CD14-positive monocyte (primary cell): Measurements from ENCODE around the gene SMAD6. TPM values are rescaled to one million over a fixed set of nuclear protein-coding genes. Genes with fewer than 3 reads are reported as not detected.

Experiments used
- DNase-seq, 3 donors: peaks; one replicate each; pipeline ENCODE4 v3.0.0-alpha.2; 2011 to 2022
- H2AFZ ChIP-seq: 2 replicates; pipeline ENCODE4 v1.6.0; 2012; ENCODE audit warnings: mild to moderate bottlenecking, low read depth, low read length, inconsistent platforms; ENCODE audit not compliant: insufficient read depth, poor library complexity, severe bottlenecking
- H3K27ac ChIP-seq, 2 donors: 1 replicate in 1 of 2; 2 replicates in 1 of 2; pipeline ENCODE4 v1.5.1; 2012 to 2013; ENCODE audit warnings: low read length in 2 of 2, control low read depth in 1 of 2, inconsistent platforms in 1 of 2, low read depth in 1 of 2, mild to moderate bottlenecking in 1 of 2
- H3K27me3 ChIP-seq, 2 donors: one replicate each; pipeline versions ENCODE4 v1.6.0 to v1.6.1; 2011 to 2013; ENCODE audit warnings: low read length in 2 of 2; ENCODE audit not compliant: control insufficient read depth in 2 of 2, insufficient read depth in 2 of 2
- H3K36me3 ChIP-seq, 2 donors: replicated peaks in 1 of 2; 1 replicate in 1 of 2; 2 replicates in 1 of 2; pipeline versions ENCODE4 v1.5.1 to v1.6.1; 2012 to 2013; ENCODE audit warnings: low read length in 2 of 2, control low read depth in 1 of 2, inconsistent platforms in 1 of 2, mild to moderate bottlenecking in 1 of 2; ENCODE audit not compliant: insufficient read depth in 2 of 2, control insufficient read depth in 1 of 2
- H3K4me1 ChIP-seq, 2 donors: 1 replicate in 1 of 2; 2 replicates in 1 of 2; pipeline versions ENCODE4 v1.5.1 to v1.6.1; 2012 to 2013; ENCODE audit warnings: low read length in 2 of 2, control low read depth in 1 of 2, inconsistent platforms in 1 of 2, mild to moderate bottlenecking in 1 of 2, moderate library complexity in 1 of 2; ENCODE audit not compliant: insufficient read depth in 2 of 2, control insufficient read depth in 1 of 2
- H3K4me2 ChIP-seq: replicated peaks from 2 replicates; pipeline ENCODE3; 2012; ENCODE audit warnings: low read length, moderate library complexity, mild to moderate bottlenecking; ENCODE audit not compliant: poor library complexity, severe bottlenecking; ENCODE audit errors: extremely low read depth
- H3K4me3 ChIP-seq, 3 experiments: fragments of 200-600 bp in 1 of 3; sonication (generic) in 1 of 3; replicated peaks in 1 of 3; 1 replicate in 2 of 3; 2 replicates in 1 of 3; pipeline ENCODE4 v1.5.1; 2011 to 2013; ENCODE audit warnings: low read length in 3 of 3, mild to moderate bottlenecking in 3 of 3, control low read depth in 2 of 3, low read depth in 2 of 3, inconsistent platforms in 1 of 3, moderate library complexity in 1 of 3
- H3K79me2 ChIP-seq: 2 replicates; pipeline ENCODE4 v1.6.0; 2012; ENCODE audit warnings: mild to moderate bottlenecking, control low read depth, inconsistent platforms, low read length, moderate library complexity; ENCODE audit not compliant: insufficient read depth
- H3K9ac ChIP-seq: 2 replicates; pipeline ENCODE4 v1.6.0; 2017; ENCODE audit warnings: low read length, mild to moderate bottlenecking; ENCODE audit not compliant: insufficient read depth, poor library complexity, severe bottlenecking
- H3K9me3 ChIP-seq, 2 donors: replicated peaks in 1 of 2; 1 replicate in 1 of 2; 2 replicates in 1 of 2; pipeline versions ENCODE4 v1.5.1 to v1.6.1; 2012 to 2013; ENCODE audit warnings: low read length in 2 of 2, control low read depth in 1 of 2; ENCODE audit not compliant: control insufficient read depth in 1 of 2, insufficient read depth in 1 of 2
- H4K20me1 ChIP-seq: 2 replicates; pipeline ENCODE4 v1.6.0; 2012; ENCODE audit warnings: mild to moderate bottlenecking, low read length, control low read depth, moderate library complexity; ENCODE audit not compliant: insufficient read depth
- H3K27ac Mint-ChIP-seq, 7 donors: one replicate each; pipeline ENCODE4 v1.8.0; 2020; ENCODE audit warnings: mild to moderate bottlenecking in 7 of 7, mixed read lengths in 7 of 7, moderate library complexity in 6 of 7, inconsistent platforms in 2 of 7
- H3K27me3 Mint-ChIP-seq, 3 donors: one replicate each; pipeline ENCODE4 v1.8.0; 2021 to 2022; ENCODE audit warnings: low read depth in 3 of 3, mild to moderate bottlenecking in 3 of 3, mixed read lengths in 3 of 3, moderate library complexity in 3 of 3, inconsistent platforms in 1 of 3
- H3K36me3 Mint-ChIP-seq, 2 donors: one replicate each; pipeline ENCODE4 v1.8.0; 2020; ENCODE audit warnings: mixed read lengths in 2 of 2, inconsistent platforms in 1 of 2, mild to moderate bottlenecking in 1 of 2
- H3K4me1 Mint-ChIP-seq: one replicate; pipeline ENCODE4 v1.8.0; 2020; ENCODE audit warnings: mild to moderate bottlenecking, mixed read lengths
- H3K4me3 Mint-ChIP-seq, 2 donors: one replicate each; pipeline ENCODE4 v1.8.0; 2020; ENCODE audit warnings: mild to moderate bottlenecking in 2 of 2, mixed read lengths in 2 of 2, moderate library complexity in 1 of 2
- H3K9me3 Mint-ChIP-seq, 7 donors: one replicate each; pipeline ENCODE4 v1.8.0; 2020 to 2022; ENCODE audit warnings: mixed read lengths in 7 of 7, mild to moderate bottlenecking in 6 of 7, moderate library complexity in 6 of 7, inconsistent platforms in 2 of 7
- CTCF ChIP-seq: fragments of 200-600 bp; IDR thresholded peaks from one replicate; pipeline ENCODE4 v1.8.0; 2022; ENCODE audit warnings: antibody characterized with exemption, mild to moderate bottlenecking
- WGBS: methylation state at CpG from one replicate; pipeline ENCODE4 v1.1.5; 2013; ENCODE audit warnings: missing lambda C conversion rate; ENCODE audit not compliant: insufficient coverage; 5-methylcytosine and 5-hydroxymethylcytosine counted together
- intact Hi-C, 2 donors: fragments of 100-400 bp; cut with micrococcal nuclease; formaldehyde crosslinking; loops; one replicate each; pipeline versions ENCODE4 v1.15.0 to v1.15.1; 2023
- polyA plus RNA-seq, 3 donors: library from polyadenylated mRNA; depleted of rRNA in 1 of 3; unstranded in 2 of 3; stranded (reverse) in 1 of 3; fragments of 300-500 nt in 2 of 3; fragments of >200 nt in 1 of 3; fragmentation: Illumina TruSeq in 2 of 3; gene quantifications; 1 replicate in 2 of 3; 2 replicates in 1 of 3; pipeline ENCODE4 v1.2.3, GENCODE V29; 2012 to 2021

The SMAD6 gene
- polyA plus RNA-seq, 3 donors: 0.31 TPM; not detected in 2

GRCh38 chr15:66698318-66698961, 3.6 kb upstream of the SMAD6 start:
- no peak overlapping the region for H2AFZ ChIP-seq

GRCh38 chr15:66698971-66699370, 3.1 kb upstream of the SMAD6 start:
- H3K27ac Mint-ChIP-seq: no peak overlapping the region
- no peaks in the 10 kb centered on the region for H3K79me2 ChIP-seq
- no peak overlapping the region for H3K4me2 ChIP-seq
- no peak for DNase-seq
- no peak for TF ChIP-seq CTCF
- intact Hi-C loops: loop anchor here in 1 of 2 donors (5.0 kb wide), 1 partner anchor 97 kb away; no protein-coding TSS in a partner anchor
- no peaks in the 10 kb centered on the region for H3K36me3 Mint-ChIP-seq
- H3K4me3 ChIP-seq: no peak overlapping the region
- no peak overlapping the region for H2AFZ ChIP-seq
- H3K9me3 ChIP-seq: no peaks in the 10 kb centered on the region
- peaks cover 13% of the 10 kb centered on the region for H3K4me1 Mint-ChIP-seq
- H3K9ac ChIP-seq: no peak overlapping the region
- H4K20me1 ChIP-seq: no peaks in the 10 kb centered on the region
- H3K27me3 Mint-ChIP-seq: peaks cover 7 to 14% (median 11%) of the 10 kb centered on the region in 3 donors
- no peak overlapping the region for H3K4me3 Mint-ChIP-seq
- H3K4me1 ChIP-seq: peaks cover 22 to 34% of the 10 kb centered on the region in 2 donors
- no peak overlapping the region for H3K27ac ChIP-seq
- H3K27me3 ChIP-seq: peaks cover 1 to 6% of the 10 kb centered on the region in 2 donors
- H3K9me3 Mint-ChIP-seq: peaks cover 0 to 2% (median 0%) of the 10 kb centered on the region in 7 donors
- no peaks in the 10 kb centered on the region for H3K36me3 ChIP-seq
- no CpG with 5 or more reads among the region's 6 CpGs for WGBS

More at GRCh38 chr15:66698318-66698961, 3.6 kb upstream of the SMAD6 start:
- H3K4me1 Mint-ChIP-seq: peaks cover 13% of the 10 kb centered on the region
- H3K9ac ChIP-seq: no peak overlapping the region
- H3K4me3 ChIP-seq: no peak overlapping the region
- TF ChIP-seq CTCF: peak; percentile 78
- no peak overlapping the region for H3K27ac Mint-ChIP-seq
- no peaks in the 10 kb centered on the region for H3K79me2 ChIP-seq
- no peak overlapping the region for H3K27ac ChIP-seq
- intact Hi-C loops: loop anchor here in 1 of 2 donors (5.0 kb wide), 1 partner anchor 96 kb away; no protein-coding TSS in a partner anchor
- peaks cover 7 to 13% (median 11%) of the 10 kb centered on the region in 3 donors for H3K27me3 Mint-ChIP-seq
- H4K20me1 ChIP-seq: no peaks in the 10 kb centered on the region
- no peaks in the 10 kb centered on the region for H3K36me3 ChIP-seq
- WGBS: 44% methylated on average over 3 of the region's 6 CpGs
- peaks cover 21 to 29% of the 10 kb centered on the region in 2 donors for H3K4me1 ChIP-seq
- H3K9me3 ChIP-seq: no peaks in the 10 kb centered on the region
- no peak overlapping the region for H3K4me3 Mint-ChIP-seq
- DNase-seq: peak; percentile 32 to 53 (median 45)
- H3K27me3 ChIP-seq: peaks cover 0 to 5% of the 10 kb centered on the region in 2 donors
- H3K36me3 Mint-ChIP-seq: no peaks in the 10 kb centered on the region
- H3K4me2 ChIP-seq: no peak overlapping the region
- peaks cover 0 to 2% (median 0%) of the 10 kb centered on the region in 7 donors for H3K9me3 Mint-ChIP-seq
